Common myeloid progenitor, CD34-positive (primary cell): ENCODE measurements around the gene NUP42.

ENCODE experiments used
- CTCF ChIA-PET: fragments of 350-600 bp; sonication (Branson Sonifier 250); formaldehyde crosslinking; loops from one replicate; lab custom pipeline; 2021; ENCODE audit warnings: antibody characterized with exemption; lab: Charles Lee
- POLR2A ChIA-PET: fragments of 350-600 bp; sonication (Branson Sonifier 250); formaldehyde crosslinking; loops from one replicate; lab custom pipeline; 2021; ENCODE audit warnings: antibody characterized with exemption; lab: Charles Lee
- DNase-seq, 3 donors: peaks; one replicate each; pipeline versions ENCODE4 v3.0.0 to v3.0.0-alpha.2; 2013
- H3K27ac ChIP-seq, 2 experiments: 1 replicate in 1 of 2; 2 replicates in 1 of 2; pipeline ENCODE4 v1.7.0; 2013; ENCODE audit warnings: inconsistent platforms in 2 of 2, low read length in 2 of 2, mild to moderate bottlenecking in 2 of 2, low read depth in 1 of 2, moderate library complexity in 1 of 2; ENCODE audit not compliant: severe bottlenecking in 2 of 2, insufficient read depth in 1 of 2, poor library complexity in 1 of 2
- H3K27me3 ChIP-seq, 5 experiments: replicated peaks in 2 of 5; 1 replicate in 3 of 5; 2 replicates in 2 of 5; pipeline versions ENCODE4 v1.6.1 to v1.7.0; 2013; ENCODE audit warnings: low read length in 4 of 5, mild to moderate bottlenecking in 2 of 5, moderate library complexity in 2 of 5, inconsistent platforms in 1 of 5; ENCODE audit not compliant: insufficient read depth in 5 of 5, control insufficient read depth in 4 of 5
- H3K36me3 ChIP-seq, 4 experiments: 1 replicate in 2 of 4; 2 replicates in 2 of 4; pipeline versions ENCODE4 v1.6.1 to v1.7.0; 2013; ENCODE audit warnings: low read length in 3 of 4, control low read depth in 1 of 4, mild to moderate bottlenecking in 1 of 4; ENCODE audit not compliant: control insufficient read depth in 4 of 4, insufficient read depth in 4 of 4
- H3K4me1 ChIP-seq, 4 experiments: 1 replicate in 3 of 4; 2 replicates in 1 of 4; pipeline versions ENCODE4 v1.6.1 to v1.7.1; 2013; ENCODE audit warnings: low read length in 3 of 4, mild to moderate bottlenecking in 3 of 4, control low read depth in 1 of 4, inconsistent platforms in 1 of 4, moderate library complexity in 1 of 4; ENCODE audit not compliant: control insufficient read depth in 4 of 4, insufficient read depth in 4 of 4; ENCODE audit errors: control extremely low read depth in 1 of 4
- H3K4me3 ChIP-seq, 7 experiments: 1 replicate in 4 of 7; 2 replicates in 3 of 7; pipeline versions ENCODE4 v1.5.1 to v1.7.0; 2013; ENCODE audit warnings: mild to moderate bottlenecking in 7 of 7, low read length in 6 of 7, moderate library complexity in 6 of 7, inconsistent platforms in 2 of 7, low read depth in 2 of 7, control low read depth in 1 of 7; ENCODE audit not compliant: insufficient read depth in 4 of 7, control insufficient read depth in 1 of 7; ENCODE audit errors: extremely low read depth in 1 of 7
- H3K9me3 ChIP-seq, 5 experiments: 1 replicate in 4 of 5; 2 replicates in 1 of 5; pipeline versions ENCODE4 v1.6.1 to v1.7.1; 2013; ENCODE audit warnings: low read length in 4 of 5, mild to moderate bottlenecking in 2 of 5, inconsistent platforms in 1 of 5, low read depth in 1 of 5, moderate library complexity in 1 of 5; ENCODE audit not compliant: control insufficient read depth in 4 of 5, insufficient read depth in 2 of 5; ENCODE audit errors: control extremely low read depth in 1 of 5
- WGBS: methylation state at CpG from one replicate; pipeline ENCODE4 v1.1.5; 2013; ENCODE audit not compliant: insufficient coverage; 5-methylcytosine and 5-hydroxymethylcytosine counted together

NUP42 gene

DNA sequence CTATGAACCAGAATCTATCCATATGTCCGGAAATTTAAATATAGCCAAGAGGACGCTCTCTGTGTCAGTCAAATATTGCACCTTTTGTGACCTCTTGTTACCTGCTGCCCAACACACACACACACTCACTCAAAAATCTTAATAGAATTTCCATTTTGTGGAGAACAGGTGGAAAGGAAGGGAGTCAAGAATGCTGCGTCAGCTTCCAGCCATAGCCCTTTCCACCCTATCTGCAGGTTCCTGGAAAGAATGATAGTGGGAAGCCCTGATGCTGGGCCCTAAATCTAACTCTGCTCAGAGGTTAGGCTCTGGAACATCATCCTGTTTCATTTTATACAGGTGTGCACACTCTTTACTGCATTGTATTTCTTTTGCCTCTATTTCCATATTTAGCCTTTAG lies 55.2 kb downstream of the NUP42 start:
- Histone ChIP-seq H3K27ac (no peak overlapping the region), H3K9me3 (no peaks in the 10 kb centered on the region), H3K4me1 (peaks cover 0 to 3% (median 0%) of the 10 kb centered on the region in 4 experiments), H3K4me3 (no peak overlapping the region), H3K36me3 (no peaks in the 10 kb centered on the region), H3K27me3 (no peaks in the 10 kb centered on the region)
- 100% methylated on average over 1 of the region's 3 CpGs for WGBS
- POLR2A ChIA-PET, result interaction anchor here (0.9 kb wide), 1 partner anchor 21 kb away, joined by 4 read pairs; no protein-coding TSS in a partner anchor
- no peak for DNase-seq
- CTCF ChIA-PET, result interaction anchor here (0.9 kb wide), 1 partner anchor 25 kb away, joined by 3 read pairs; no protein-coding TSS in a partner anchor

GRCh38 chr7:23238983-23239652 lies 57.3 kb downstream of the NUP42 start:
- ChIA-PET CTCF (interaction anchor here (0.9 kb wide), 1 partner anchor 17 kb away, joined by 3 read pairs; no protein-coding TSS in a partner anchor), POLR2A (no interaction called here)
- no peak for DNase-seq
- no peaks in the 10 kb centered on the region for H3K9me3 ChIP-seq
- WGBS, result 92% methylated on average over 2 of the region's 11 CpGs
- no peak overlapping the region for H3K27ac ChIP-seq
- H3K27me3 ChIP-seq, result peaks cover 0 to 1% (median 0%) of the 10 kb centered on the region in 5 experiments
- H3K4me3 ChIP-seq, result no peak overlapping the region
- no peaks in the 10 kb centered on the region for H3K4me1 ChIP-seq
- no peaks in the 10 kb centered on the region for H3K36me3 ChIP-seq

DNA sequence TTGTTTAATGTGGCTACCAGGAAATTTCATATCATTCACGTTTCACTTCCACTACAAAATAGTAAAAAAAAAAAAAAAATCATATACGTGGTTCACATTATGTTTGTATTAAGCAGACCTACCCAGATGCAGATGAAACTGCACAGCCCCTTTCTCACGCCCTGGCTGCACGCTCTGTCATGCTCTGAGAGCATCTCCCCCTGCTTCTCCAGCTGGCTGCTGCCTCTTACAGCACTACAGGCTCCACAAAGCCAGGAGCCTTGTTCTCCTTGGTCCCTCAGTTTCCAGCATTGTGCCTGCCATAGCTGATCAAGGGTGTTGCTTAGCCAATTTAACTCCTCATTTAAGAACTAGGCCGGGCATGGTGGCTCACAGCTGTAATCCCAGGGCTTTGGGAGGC lies 57.9 kb downstream of the NUP42 start:
- no peaks in the 10 kb centered on the region for H3K4me1 ChIP-seq
- H3K36me3 ChIP-seq, result no peaks in the 10 kb centered on the region
- CTCF ChIA-PET, result interaction anchor here (0.9 kb wide), 1 partner anchor 18 kb away, joined by 3 read pairs; no protein-coding TSS in a partner anchor

DNA sequence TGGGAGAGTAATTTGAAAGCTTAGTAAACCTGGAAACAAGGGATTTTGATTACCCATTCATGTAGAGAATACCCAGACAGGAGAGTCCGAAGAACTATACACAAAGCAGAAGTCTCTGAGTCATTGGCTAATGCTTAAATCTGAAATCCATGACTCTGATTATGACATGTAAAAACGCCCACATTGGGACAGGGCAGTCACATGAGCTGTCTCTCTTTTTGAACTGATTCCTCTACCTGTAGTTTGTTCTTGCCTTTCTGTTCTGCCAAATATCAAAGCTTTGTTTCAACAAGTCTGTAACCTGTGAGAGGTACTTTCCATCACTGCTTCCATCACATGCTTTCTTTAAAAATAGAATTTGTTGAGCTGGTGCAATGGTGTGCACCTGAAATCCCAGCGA lies 60.5 kb downstream of the NUP42 start:
- CTCF ChIA-PET, result interaction anchor here (0.6 kb wide), 1 partner anchor 78 kb away, joined by 3 read pairs; no protein-coding TSS in a partner anchor
- DNase-seq, result no peak

More for the DNA sequence above, 57.9 kb downstream of the NUP42 start:
- Histone ChIP-seq H3K27ac (no peak overlapping the region), H3K27me3 (peaks cover 0 to 1% (median 0%) of the 10 kb centered on the region in 5 experiments), H3K4me3 (no peak overlapping the region), H3K9me3 (no peaks in the 10 kb centered on the region)
- POLR2A ChIA-PET, result no interaction called here
- WGBS, result 100% methylated on average over 3 of the region's 5 CpGs
- DNase-seq, result no peak

DNA sequence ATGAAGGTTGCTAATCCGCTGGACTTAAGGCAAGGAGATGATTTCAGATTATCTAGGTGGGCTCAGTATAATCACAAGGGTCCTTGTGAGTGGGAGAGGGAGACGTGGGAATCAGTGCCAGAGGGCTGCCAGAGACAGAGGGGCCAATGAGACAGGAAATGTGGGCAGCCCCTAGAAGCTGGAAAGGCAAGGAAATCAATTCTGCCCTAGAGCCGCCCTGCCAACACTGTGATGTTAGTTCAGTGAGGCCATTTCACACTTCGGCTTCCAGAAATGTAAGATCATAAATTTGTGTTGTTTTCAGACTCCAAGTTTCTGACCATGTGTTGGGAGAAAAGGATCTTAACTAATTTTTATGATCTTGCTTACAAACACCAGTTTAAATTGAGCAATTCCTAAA lies 61.1 kb downstream of the NUP42 start:
- 95% methylated on average over 4 of the region's 4 CpGs for WGBS
- H3K4me1 ChIP-seq, result peaks cover 0 to 9% (median 7%) of the 10 kb centered on the region in 4 experiments
- POLR2A ChIA-PET, result no interaction called here
- H3K27ac ChIP-seq, result no peak overlapping the region
- no peaks in the 10 kb centered on the region for H3K9me3 ChIP-seq
- DNase-seq, result no peak
- peaks cover 3 to 17% (median 8%) of the 10 kb centered on the region in 5 experiments for H3K27me3 ChIP-seq
- no peaks in the 10 kb centered on the region for H3K36me3 ChIP-seq
- no peak overlapping the region for H3K4me3 ChIP-seq
- CTCF ChIA-PET, result interaction anchor here (0.6 to 1.0 kb wide), 2 partner anchors 29 to 77 kb away, joined by 3 read pairs; no protein-coding TSS in a partner anchor

More for the DNA sequence above, 60.5 kb downstream of the NUP42 start:
- H3K36me3 ChIP-seq, result no peaks in the 10 kb centered on the region
- POLR2A ChIA-PET, result no interaction called here
- H3K4me1 ChIP-seq, result peaks cover 0 to 3% (median under 1%) of the 10 kb centered on the region in 4 experiments
- peaks cover 2 to 10% (median 6%) of the 10 kb centered on the region in 5 experiments for H3K27me3 ChIP-seq
- H3K27ac ChIP-seq, result no peak overlapping the region
- no peak overlapping the region for H3K4me3 ChIP-seq
- no peaks in the 10 kb centered on the region for H3K9me3 ChIP-seq
- WGBS, result 94% methylated on average over 2 of the region's 3 CpGs

DNA sequence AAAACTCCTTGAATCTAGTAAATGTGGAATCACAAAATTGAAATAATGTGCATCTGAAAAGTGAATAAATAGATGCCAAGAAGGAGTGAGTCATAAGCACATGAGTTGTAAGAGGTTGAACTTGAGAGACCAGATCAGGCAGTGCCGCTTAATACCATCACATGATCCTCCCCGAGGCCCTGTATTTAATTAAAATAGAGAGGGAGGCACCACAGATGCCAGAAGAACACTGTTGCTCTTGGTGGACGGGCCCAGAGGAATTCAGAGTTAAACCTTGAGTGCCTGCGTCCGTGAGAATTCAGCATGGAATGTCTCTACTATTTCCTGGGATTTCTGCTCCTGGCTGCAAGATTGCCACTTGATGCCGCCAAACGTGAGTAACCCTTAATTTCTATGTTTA lies 64.7 kb downstream of the NUP42 start, which contains the start of gene GPNMB:
Gene GPNMB (plus strand): TSS at position 221 of the 400 bp plus-strand sequence. CDS start 83 bp downstream, at position 304.
- ChIA-PET POLR2A (no interaction called here), CTCF (interaction anchor here (0.9 to 1.5 kb wide), 3 partner anchors 9 to 16 kb away, joined by 3 to 4 read pairs (median 4); no protein-coding TSS in a partner anchor)
- Histone ChIP-seq H3K27me3 (peaks cover 3 to 29% (median 12%) of the 10 kb centered on the region in 5 experiments), H3K9me3 (peaks cover 0 to 5% (median 0%) of the 10 kb centered on the region in 5 experiments), H3K4me1 (peaks cover 5 to 16% (median 12%) of the 10 kb centered on the region in 4 experiments), H3K27ac (no peak within 1 kb of the TSS), H3K36me3 (no peaks in the 10 kb centered on the region), H3K4me3 (peak within 1 kb of the TSS; percentile 13 to 74 (median 60))
- WGBS, result 95% methylated on average over 7 of the region's 7 CpGs
- peak in 2 of 3 donors; percentile 24 to 46 for DNase-seq
